SK-N-SH (cell line): Measurements from ENCODE around the gene DNASE2. TPM values are rescaled to one million over a fixed set of nuclear protein-coding genes. Genes with fewer than 3 reads are reported as not detected.

ENCODE experiments used
- CTCF ChIA-PET: fragments of 300-600, 350-600 bp; formaldehyde crosslinking; extraction: SDS; loops from one replicate; lab custom pipeline; 2021; lab: Yijun Ruan, JAX
- POLR2A ChIA-PET: fragments of 350-600 bp; sonication (Branson Sonifier 250); formaldehyde crosslinking; extraction: SDS; loops from one replicate; lab custom pipeline; 2020; ENCODE audit warnings: antibody characterized with exemption, inconsistent platforms; lab: Yijun Ruan, JAX
- DNase-seq: peaks from one replicate; pipeline ENCODE4 v3.0.0; 2012
- H2AFZ ChIP-seq: fragments of 200-600 bp; sonication (generic); 2 replicates; pipeline ENCODE4 v1.8.1; 2016; ENCODE audit warnings: antibody characterized with exemption, mild to moderate bottlenecking, low read depth
- H3F3A ChIP-seq: fragments of 200-600 bp; sonication (generic); replicated peaks from 2 replicates; pipeline ENCODE3; 2016; ENCODE audit warnings: antibody characterized with exemption, mild to moderate bottlenecking; ENCODE audit not compliant: insufficient read depth
- H3K27ac ChIP-seq, 2 experiments: fragments of 200-500 bp in 1 of 2; fragments of 200-600 bp in 1 of 2; sonication (Bioruptor generic) in 1 of 2; sonication (generic), shearing (Covaris generic) in 1 of 2; 2 replicates each; pipeline versions ENCODE4 v1.5.1 to v1.6.1; 2014 to 2016; ENCODE audit warnings: low read depth in 2 of 2, inconsistent platforms in 1 of 2, low read length in 1 of 2, mild to moderate bottlenecking in 1 of 2, mixed read lengths in 1 of 2
- H3K27me3 ChIP-seq: fragments of 200-600 bp; sonication (generic), shearing (Covaris generic); 2 replicates; pipeline ENCODE4 v1.6.1; 2016; ENCODE audit warnings: mixed run types; ENCODE audit not compliant: insufficient read depth
- H3K36me3 ChIP-seq, 2 experiments: fragments of 200-500 bp in 1 of 2; fragments of 200-600 bp in 1 of 2; sonication (Bioruptor generic) in 1 of 2; sonication (generic) in 1 of 2; replicated peaks in 1 of 2; 2 replicates each; pipeline versions ENCODE3 to v1.5.1; 2014 to 2016; ENCODE audit warnings: low read length in 1 of 2, mild to moderate bottlenecking in 1 of 2; ENCODE audit not compliant: insufficient read depth in 2 of 2, control insufficient read depth in 1 of 2
- H3K4me1 ChIP-seq, 2 experiments: fragments of 200-500 bp in 1 of 2; fragments of 200-600 bp in 1 of 2; sonication (Bioruptor generic) in 1 of 2; sonication (generic), shearing (Covaris generic) in 1 of 2; 2 replicates each; pipeline versions ENCODE4 v1.5.1 to v1.6.1; 2014 to 2016; ENCODE audit warnings: low read depth in 1 of 2, low read length in 1 of 2, mixed run types in 1 of 2; ENCODE audit not compliant: insufficient read depth in 2 of 2, control insufficient read depth in 1 of 2
- H3K4me2 ChIP-seq: fragments of 200-600 bp; sonication (generic), shearing (Covaris generic); 2 replicates; pipeline ENCODE4 v1.6.1; 2017; ENCODE audit warnings: mixed run types
- H3K4me3 ChIP-seq, 2 experiments: fragments of 200-500 bp in 1 of 2; fragments of 200-600 bp in 1 of 2; sonication (Bioruptor generic) in 1 of 2; sonication (generic), shearing (Covaris generic) in 1 of 2; 2 replicates each; pipeline versions ENCODE4 v1.5.1 to v1.8.1; 2014 to 2016; ENCODE audit warnings: low read depth in 2 of 2, inconsistent platforms in 1 of 2, low read length in 1 of 2, mild to moderate bottlenecking in 1 of 2, mixed read lengths in 1 of 2, moderate library complexity in 1 of 2
- H3K79me2 ChIP-seq: fragments of 200-600 bp; sonication (generic); 2 replicates; pipeline ENCODE4 v1.8.1; 2017; ENCODE audit warnings: mild to moderate bottlenecking; ENCODE audit not compliant: insufficient read depth
- H3K9ac ChIP-seq: fragments of 200-600 bp; sonication (generic); 2 replicates; pipeline ENCODE4 v1.6.1; 2017; ENCODE audit warnings: mixed run types
- H3K9me2 ChIP-seq: fragments of 200-600 bp; sonication (generic); 2 replicates; pipeline ENCODE4 v1.6.1; 2017; ENCODE audit warnings: mixed run types
- H3K9me3 ChIP-seq: fragments of 200-600 bp; sonication (generic); 2 replicates; pipeline ENCODE4 v1.6.1; 2017; ENCODE audit warnings: mixed run types, mild to moderate bottlenecking, moderate library complexity
- H4K20me1 ChIP-seq: fragments of 200-600 bp; sonication (generic); 2 replicates; pipeline ENCODE4 v1.6.1; 2017; ENCODE audit warnings: mild to moderate bottlenecking, mixed run types; ENCODE audit not compliant: insufficient read depth
- CHD2 ChIP-seq: fragments of 150-350 bp; IDR thresholded peaks from 2 replicates; pipeline ENCODE4 v1.6.1; 2018; ENCODE audit warnings: low read length; ENCODE audit not compliant: partially characterized antibody
- ELF1 ChIP-seq: IDR thresholded peaks from 2 replicates; pipeline ENCODE4 v1.4.0; 2012
- GABPA ChIP-seq: IDR thresholded peaks from 2 replicates; pipeline ENCODE4 v1.4.0; 2012; ENCODE audit warnings: low read depth, mild to moderate bottlenecking
- IRF3 ChIP-seq: fragments of 150-350 bp; IDR thresholded peaks from 2 replicates; pipeline ENCODE4 v1.6.1; 2016; ENCODE audit warnings: mild to moderate bottlenecking, low read depth, low read length
- JUND ChIP-seq: IDR thresholded peaks from 2 replicates; pipeline ENCODE4 v1.4.0; 2012
- MAX ChIP-seq: IDR thresholded peaks from 2 replicates; pipeline ENCODE4 v1.4.0; 2012; ENCODE audit warnings: low read depth
- MXI1 ChIP-seq: IDR thresholded peaks from 2 replicates; pipeline ENCODE4 v1.6.1; 2012; ENCODE audit warnings: mild to moderate bottlenecking, low read depth, low read length, improper control_type of control experiment
- NRF1 ChIP-seq: IDR thresholded peaks from 2 replicates; pipeline ENCODE4 v1.6.1; 2012; ENCODE audit warnings: low read depth, mild to moderate bottlenecking, low read length
- RAD21 ChIP-seq: IDR thresholded peaks from 2 replicates; pipeline ENCODE4 v1.6.1; 2012; ENCODE audit warnings: mild to moderate bottlenecking, low read length
- RFX5 ChIP-seq: IDR thresholded peaks from 2 replicates; pipeline ENCODE4 v1.6.1; 2012; ENCODE audit warnings: mild to moderate bottlenecking, improper control_type of control experiment, low read length
- SIN3A ChIP-seq: IDR thresholded peaks from 2 replicates; pipeline ENCODE4 v1.6.1; 2012; ENCODE audit warnings: low read depth, mild to moderate bottlenecking, low read length, moderate library complexity, borderline replicate concordance
- SMC3 ChIP-seq: IDR thresholded peaks from 2 replicates; pipeline ENCODE4 v1.6.1; 2012; ENCODE audit warnings: low read depth, low read length, improper control_type of control experiment
- TAF1 ChIP-seq: IDR thresholded peaks from 2 replicates; pipeline ENCODE4 v1.6.1; 2012; ENCODE audit warnings: low read depth, mild to moderate bottlenecking, low read length, moderate library complexity, borderline replicate concordance
- TCF12 ChIP-seq: IDR thresholded peaks from 2 replicates; pipeline ENCODE4 v1.4.0; 2012
- TEAD4 ChIP-seq: IDR thresholded peaks from 2 replicates; pipeline ENCODE4 v1.4.0; 2012; ENCODE audit warnings: mild to moderate bottlenecking, borderline replicate concordance; ENCODE audit not compliant: insufficient read depth
- WGBS: methylation state at CpG from one replicate; pipeline ENCODE4 v1.1.6; 2017; ENCODE audit warnings: low lambda C conversion rate; 5-methylcytosine and 5-hydroxymethylcytosine counted together
- polyA plus RNA-seq, 3 experiments: library from polyadenylated mRNA; depleted of rRNA; stranded (reverse); fragments of >200 nt; gene quantifications; 2 replicates each; pipeline ENCODE4 v1.2.3, GENCODE V29; 2012
- TF ChIP-seq, protein P1 (sequence below): IDR thresholded peaks from 2 replicates; pipeline ENCODE4 v1.4.0; 2012; ENCODE audit warnings: low read depth, borderline replicate concordance
- TF ChIP-seq, protein P2 (sequence below): IDR thresholded peaks from 2 replicates; pipeline ENCODE4 v1.4.0; 2012; ENCODE audit warnings: low read depth, borderline replicate concordance
- TF ChIP-seq, protein P3 (sequence below): fragments of 200-600 bp; sonication (generic); IDR thresholded peaks from 2 replicates; pipeline ENCODE4 v1.6.1; 2017; ENCODE audit warnings: antibody characterized with exemption, mild to moderate bottlenecking, moderate library complexity

DNASE2 gene
- polyA plus RNA-seq, 1 of the 3 experiments (the other 2 are of a cell fraction) = 29.8 TPM

GRCh38 chr19:12859546-12859945 lies 21.7 kb downstream of the DNASE2 start (continued):
- no peak for TF ChIP-seq MXI1
- TF ChIP-seq TCF12 = no peak
- no peak for TF ChIP-seq SMC3
- TF ChIP-seq, protein P1, sequence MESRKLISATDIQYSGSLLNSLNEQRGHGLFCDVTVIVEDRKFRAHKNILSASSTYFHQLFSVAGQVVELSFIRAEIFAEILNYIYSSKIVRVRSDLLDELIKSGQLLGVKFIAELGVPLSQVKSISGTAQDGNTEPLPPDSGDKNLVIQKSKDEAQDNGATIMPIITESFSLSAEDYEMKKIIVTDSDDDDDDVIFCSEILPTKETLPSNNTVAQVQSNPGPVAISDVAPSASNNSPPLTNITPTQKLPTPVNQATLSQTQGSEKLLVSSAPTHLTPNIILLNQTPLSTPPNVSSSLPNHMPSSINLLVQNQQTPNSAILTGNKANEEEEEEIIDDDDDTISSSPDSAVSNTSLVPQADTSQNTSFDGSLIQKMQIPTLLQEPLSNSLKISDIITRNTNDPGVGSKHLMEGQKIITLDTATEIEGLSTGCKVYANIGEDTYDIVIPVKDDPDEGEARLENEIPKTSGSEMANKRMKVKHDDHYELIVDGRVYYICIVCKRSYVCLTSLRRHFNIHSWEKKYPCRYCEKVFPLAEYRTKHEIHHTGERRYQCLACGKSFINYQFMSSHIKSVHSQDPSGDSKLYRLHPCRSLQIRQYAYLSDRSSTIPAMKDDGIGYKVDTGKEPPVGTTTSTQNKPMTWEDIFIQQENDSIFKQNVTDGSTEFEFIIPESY = no peak
- no peak for TF ChIP-seq ELF1
- no peak for TF ChIP-seq RAD21
- no peak for TF ChIP-seq RFX5

GRCh38 chr19:12858041-12858928 lies 23.0 kb downstream of the DNASE2 start:
- 92% methylated on average over 34 of the region's 35 CpGs for WGBS
- Histone ChIP-seq H3K9ac (no peak overlapping the region), H3K9me3 (no peaks in the 10 kb centered on the region), H3K27ac (no peak overlapping the region), H3K4me2 (no peak overlapping the region), H2AFZ (no peak overlapping the region), H4K20me1 (no peaks in the 10 kb centered on the region), H3K9me2 (no peaks in the 10 kb centered on the region), H3F3A (peaks cover 6% of the 10 kb centered on the region), H3K36me3 (no peaks in the 10 kb centered on the region), H3K79me2 (no peaks in the 10 kb centered on the region), H3K4me1 (no peaks in the 10 kb centered on the region), H3K4me3 (no peak overlapping the region), H3K27me3 (no peaks in the 10 kb centered on the region)
- no peak for DNase-seq
- no peak for TF ChIP-seq TAF1
- no peak for TF ChIP-seq IRF3
- TF ChIP-seq RFX5 = no peak
- TF ChIP-seq MAX = no peak
- TF ChIP-seq TEAD4 = no peak
- no peak for TF ChIP-seq GABPA
- ChIA-PET CTCF (interaction anchor here (0.9 to 7.9 kb wide), 4 partner anchors 10 to 107 kb away, joined by 3 to 69 read pairs (median 12); no protein-coding TSS in a partner anchor), POLR2A (no interaction called here)

DNA sequence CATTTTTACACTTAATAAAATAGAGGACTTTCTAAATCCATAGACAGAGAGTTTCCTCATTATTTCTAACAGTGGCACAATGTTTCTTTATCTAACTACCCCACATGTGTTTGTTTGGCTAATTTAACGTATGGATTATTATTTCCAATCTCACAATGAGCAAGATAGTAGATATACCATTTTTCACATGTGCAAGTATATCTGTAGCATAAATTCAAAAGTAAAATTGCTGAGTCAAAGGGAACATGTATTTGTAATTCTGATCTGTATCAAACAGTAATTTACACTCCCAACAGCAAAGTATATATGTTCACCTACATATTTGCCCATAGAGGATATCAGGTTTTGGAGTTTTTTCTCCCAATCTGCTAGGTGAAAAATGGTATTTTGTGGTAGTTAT lies 24.6 kb downstream of the DNASE2 start:
- Histone ChIP-seq H3K9me3 (no peaks in the 10 kb centered on the region), H4K20me1 (no peaks in the 10 kb centered on the region), H3K27ac (no peak overlapping the region), H2AFZ (no peak overlapping the region), H3K4me3 (no peak overlapping the region), H3K4me1 (no peaks in the 10 kb centered on the region), H3K9me2 (no peaks in the 10 kb centered on the region), H3K79me2 (no peaks in the 10 kb centered on the region), H3F3A (peaks cover 6% of the 10 kb centered on the region), H3K36me3 (no peaks in the 10 kb centered on the region), H3K9ac (no peak overlapping the region), H3K27me3 (no peaks in the 10 kb centered on the region), H3K4me2 (no peak overlapping the region)
- ChIA-PET POLR2A (no interaction called here), CTCF (interaction anchor here (2.5 kb wide), 1 partner anchor 9 kb away, joined by 20 read pairs; no protein-coding TSS in a partner anchor)
- DNase-seq = no peak
- WGBS = 88% methylated on average over 1 of the region's 1 CpG
- TF ChIP-seq ELF1 = no peak
- no peak for TF ChIP-seq GABPA
- TF ChIP-seq, protein P2, sequence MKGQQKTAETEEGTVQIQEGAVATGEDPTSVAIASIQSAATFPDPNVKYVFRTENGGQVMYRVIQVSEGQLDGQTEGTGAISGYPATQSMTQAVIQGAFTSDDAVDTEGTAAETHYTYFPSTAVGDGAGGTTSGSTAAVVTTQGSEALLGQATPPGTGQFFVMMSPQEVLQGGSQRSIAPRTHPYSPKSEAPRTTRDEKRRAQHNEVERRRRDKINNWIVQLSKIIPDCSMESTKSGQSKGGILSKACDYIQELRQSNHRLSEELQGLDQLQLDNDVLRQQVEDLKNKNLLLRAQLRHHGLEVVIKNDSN = no peak
- TF ChIP-seq SMC3 = no peak
- TF ChIP-seq JUND = no peak
- no peak for TF ChIP-seq TAF1
- TF ChIP-seq SIN3A = no peak
- no peak for TF ChIP-seq NRF1
- TF ChIP-seq CHD2 = no peak
- TF ChIP-seq, protein P3, sequence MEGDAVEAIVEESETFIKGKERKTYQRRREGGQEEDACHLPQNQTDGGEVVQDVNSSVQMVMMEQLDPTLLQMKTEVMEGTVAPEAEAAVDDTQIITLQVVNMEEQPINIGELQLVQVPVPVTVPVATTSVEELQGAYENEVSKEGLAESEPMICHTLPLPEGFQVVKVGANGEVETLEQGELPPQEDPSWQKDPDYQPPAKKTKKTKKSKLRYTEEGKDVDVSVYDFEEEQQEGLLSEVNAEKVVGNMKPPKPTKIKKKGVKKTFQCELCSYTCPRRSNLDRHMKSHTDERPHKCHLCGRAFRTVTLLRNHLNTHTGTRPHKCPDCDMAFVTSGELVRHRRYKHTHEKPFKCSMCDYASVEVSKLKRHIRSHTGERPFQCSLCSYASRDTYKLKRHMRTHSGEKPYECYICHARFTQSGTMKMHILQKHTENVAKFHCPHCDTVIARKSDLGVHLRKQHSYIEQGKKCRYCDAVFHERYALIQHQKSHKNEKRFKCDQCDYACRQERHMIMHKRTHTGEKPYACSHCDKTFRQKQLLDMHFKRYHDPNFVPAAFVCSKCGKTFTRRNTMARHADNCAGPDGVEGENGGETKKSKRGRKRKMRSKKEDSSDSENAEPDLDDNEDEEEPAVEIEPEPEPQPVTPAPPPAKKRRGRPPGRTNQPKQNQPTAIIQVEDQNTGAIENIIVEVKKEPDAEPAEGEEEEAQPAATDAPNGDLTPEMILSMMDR = no peak
- no peak for TF ChIP-seq RAD21
